Dedifferentiated amniotic fluid mesenchymal stem cell (primary cell): ENCODE results near the gene IHH.

ENCODE experiments used
- DNase-seq: peaks from one replicate; pipeline ENCODE4 v3.0.0-alpha.2; 2016; ENCODE audit errors: extremely low spot score

The IHH gene

GRCh38 chr2:219041252-219041651 lies 19.5 kb downstream of the IHH start, which contains the start of gene CFAP65:
Gene CFAP65, minus strand, starts transcription at chr2:219041516. Its CDS starts 2,468 bp downstream, at chr2:219039048.
- DNase-seq: no peak

GRCh38 chr2:219038600-219038999 lies 22.1 kb downstream of the IHH start:
- no peak for DNase-seq

GRCh38 chr2:219037783-219038499 lies 22.8 kb downstream of the IHH start:
- no peak for DNase-seq

- DNase-seq: no peak
Observed at GRCh38 chr2:219035942-219036341, 24.8 kb downstream of the IHH start.

GRCh38 chr2:219034823-219035222 lies 25.9 kb downstream of the IHH start:
- DNase-seq: no peak

- no peak for DNase-seq
Observed at GRCh38 chr2:219032051-219032745, 28.5 kb downstream of the IHH start.

- no peak for DNase-seq
Observed at GRCh38 chr2:219031005-219031738, 29.5 kb downstream of the IHH start.

- DNase-seq: no peak
Observed at GRCh38 chr2:219030177-219030940, 30.4 kb downstream of the IHH start.

- peak; percentile 59 for DNase-seq
Observed at GRCh38 chr2:219029829-219030165, 30.9 kb downstream of the IHH start.

GRCh38 chr2:219028996-219029828 lies 31.5 kb downstream of the IHH start:
- no peak for DNase-seq

GRCh38 chr2:219028141-219028540 lies 32.6 kb downstream of the IHH start:
- DNase-seq: no peak

- DNase-seq: no peak
Observed at GRCh38 chr2:219027511-219028055, 33.1 kb downstream of the IHH start.

GRCh38 chr2:219026946-219027345 lies 33.8 kb downstream of the IHH start:
- no peak for DNase-seq

GRCh38 chr2:219025637-219026585 lies 34.8 kb downstream of the IHH start:
- no peak for DNase-seq

- no peak for DNase-seq
Observed at GRCh38 chr2:219024059-219024458, 36.7 kb downstream of the IHH start.

- no peak for DNase-seq
Observed at GRCh38 chr2:219023045-219023605, 37.6 kb downstream of the IHH start.

GRCh38 chr2:219022616-219023015 lies 38.1 kb downstream of the IHH start:
- DNase-seq: no peak

GRCh38 chr2:219022041-219022440 lies 38.7 kb downstream of the IHH start:
- no peak for DNase-seq

- no peak for DNase-seq
Observed at GRCh38 chr2:219021591-219021990, 39.1 kb downstream of the IHH start.
